ENCODE results near the gene TSHZ2. TPM values are rescaled to one million over a fixed set of nuclear protein-coding genes. Genes with fewer than 3 reads are reported as not detected.

The TSHZ2 gene
- total RNA-seq, 1 experiment from 2014 or later = 11.9 TPM

DNA sequence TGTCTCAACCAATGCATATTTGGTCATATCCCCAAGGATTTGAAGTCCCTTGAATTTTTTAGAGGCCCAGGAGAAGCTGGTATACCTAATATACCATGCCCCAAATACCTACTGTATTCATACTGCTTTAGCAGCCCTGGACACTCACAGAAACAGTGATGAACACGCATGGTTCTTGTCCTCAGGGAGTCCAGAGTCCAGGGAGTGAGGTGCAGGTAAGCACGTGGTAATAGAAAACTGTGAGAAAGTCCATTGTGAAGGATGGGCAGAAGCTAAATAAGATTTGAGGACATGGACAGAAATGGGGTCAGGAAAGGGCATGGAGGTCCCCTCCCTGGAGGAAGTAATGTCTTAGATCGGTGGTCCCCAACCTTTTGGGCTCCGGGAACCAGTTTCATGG, 85.4 kb downstream of the TSHZ2 start:
- DNase-seq (ENCODE audit: low read depth) = no peak

DNA sequence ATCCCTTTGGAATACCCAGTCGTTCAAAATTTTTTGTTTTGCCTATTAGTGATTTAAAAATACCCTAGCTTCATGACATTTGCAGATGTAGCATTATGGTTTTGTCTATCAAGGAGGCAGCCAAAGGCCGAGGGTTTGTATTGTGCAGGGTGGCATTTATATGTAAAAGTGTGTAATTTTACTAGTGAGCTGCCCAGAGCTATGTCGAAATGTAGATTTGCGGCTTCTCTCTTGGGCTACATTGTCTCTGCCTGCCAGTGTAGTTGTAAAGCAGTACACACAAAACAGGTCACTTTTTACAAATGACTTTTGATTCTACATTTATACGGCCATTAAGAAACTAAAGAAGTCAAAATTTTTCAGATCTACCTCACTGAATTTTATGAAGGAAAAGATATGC, 87.7 kb downstream of the TSHZ2 start:
- no peak for DNase-seq (ENCODE audit: low read depth)

DNA sequence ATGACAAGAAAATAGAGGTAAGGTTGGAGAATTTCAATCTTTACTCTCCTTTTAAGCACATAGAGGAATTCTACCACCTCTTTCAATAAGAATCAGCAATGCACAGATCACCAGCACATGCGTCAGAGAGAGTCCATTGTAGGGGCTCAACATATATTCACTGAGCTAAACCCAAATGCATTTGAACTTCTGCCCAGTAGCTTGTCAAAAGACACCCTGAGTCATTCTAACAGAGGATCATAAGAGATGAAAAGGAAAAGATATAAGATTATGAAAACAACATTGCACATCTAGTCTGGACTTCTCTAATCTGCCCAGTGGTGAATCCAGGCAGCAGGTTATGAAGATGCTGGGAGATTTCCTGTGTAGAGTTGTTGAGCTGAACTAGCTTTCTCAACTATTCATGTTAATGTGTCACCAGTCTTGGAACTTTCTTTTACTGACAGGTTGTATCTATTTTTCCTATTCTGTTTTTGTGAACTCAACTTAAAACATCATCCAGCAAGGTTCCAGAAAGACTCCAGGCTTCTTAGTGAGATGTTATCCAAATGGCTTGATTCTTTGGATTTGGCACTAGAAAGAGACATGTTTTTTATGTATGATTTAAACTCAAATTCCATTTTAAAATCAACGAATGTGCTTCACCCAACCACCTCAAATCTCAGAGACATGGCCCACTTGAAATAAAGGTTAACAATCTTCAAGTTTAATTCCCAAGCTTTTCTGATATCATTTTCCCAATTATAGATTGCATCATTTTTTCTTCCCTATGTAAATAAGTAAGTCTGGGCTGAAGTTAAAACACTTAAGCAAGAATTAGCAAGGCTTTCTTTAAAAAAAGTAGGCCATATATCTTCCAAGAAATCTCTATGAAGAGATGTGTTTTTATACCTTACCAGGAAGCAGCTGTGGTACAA, 89.3 kb downstream of the TSHZ2 start:
- DNase-seq (ENCODE audit: low read depth) = no peak

DNA sequence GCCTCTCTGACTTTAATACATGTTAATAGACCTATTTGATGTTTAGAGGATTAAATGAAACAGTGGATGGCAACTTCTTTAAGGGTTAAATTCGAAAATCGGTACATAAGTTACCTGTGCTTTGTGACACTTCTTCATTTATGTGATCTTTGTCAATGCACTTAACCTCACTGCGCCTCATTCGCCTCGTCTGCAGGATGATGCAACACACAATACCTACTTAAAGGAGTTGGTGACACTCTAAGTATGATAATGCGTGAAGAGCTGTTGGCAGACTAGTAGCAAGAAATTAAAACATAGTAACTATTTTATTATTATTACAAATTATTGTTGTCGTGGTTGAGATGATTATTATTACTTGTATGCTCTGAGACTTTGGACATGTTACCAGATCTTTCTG, 92.8 kb downstream of the TSHZ2 start:
- DNase-seq (ENCODE audit: low read depth) = no peak

DNA sequence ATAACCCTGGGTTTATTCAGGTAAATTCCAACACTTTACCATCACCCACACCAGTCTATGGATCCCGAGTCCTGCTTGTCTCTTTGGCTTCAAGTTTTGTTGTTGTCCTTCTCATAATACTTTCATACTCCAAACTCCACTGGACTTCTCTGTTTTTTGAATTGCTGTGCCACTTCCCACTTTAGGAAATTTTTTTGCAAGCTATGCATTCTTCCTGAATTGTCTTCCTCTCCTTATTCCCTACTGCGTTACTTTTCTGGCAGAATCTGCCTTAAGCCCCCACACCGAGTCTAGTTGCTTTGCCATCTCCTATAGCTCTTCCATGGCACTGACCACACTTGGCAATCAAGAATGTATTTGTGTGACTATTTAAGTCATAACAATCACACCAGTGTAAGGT, 96.1 kb downstream of the TSHZ2 start:
- DNase-seq (ENCODE audit: low read depth) = no peak

DNA sequence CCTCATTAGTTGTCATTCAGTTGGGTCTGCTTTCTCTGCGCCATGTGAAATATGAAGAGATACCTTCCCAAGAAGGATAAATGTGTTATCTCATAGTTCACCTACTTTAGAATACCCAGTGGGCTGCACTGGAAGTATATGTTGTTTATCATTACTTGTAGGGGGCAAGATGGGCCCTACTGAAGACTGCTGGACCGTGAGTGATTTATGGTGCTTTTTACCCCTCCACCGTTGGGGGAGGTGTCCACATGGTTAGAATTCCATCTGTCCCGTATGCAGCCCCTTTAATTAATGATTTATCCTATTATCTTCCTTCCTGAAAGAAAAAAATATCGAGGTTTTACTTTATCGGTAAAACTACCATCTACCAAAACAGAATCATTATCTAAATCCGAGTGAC, 97.0 kb downstream of the TSHZ2 start:
- DNase-seq (ENCODE audit: low read depth) = no peak

DNA sequence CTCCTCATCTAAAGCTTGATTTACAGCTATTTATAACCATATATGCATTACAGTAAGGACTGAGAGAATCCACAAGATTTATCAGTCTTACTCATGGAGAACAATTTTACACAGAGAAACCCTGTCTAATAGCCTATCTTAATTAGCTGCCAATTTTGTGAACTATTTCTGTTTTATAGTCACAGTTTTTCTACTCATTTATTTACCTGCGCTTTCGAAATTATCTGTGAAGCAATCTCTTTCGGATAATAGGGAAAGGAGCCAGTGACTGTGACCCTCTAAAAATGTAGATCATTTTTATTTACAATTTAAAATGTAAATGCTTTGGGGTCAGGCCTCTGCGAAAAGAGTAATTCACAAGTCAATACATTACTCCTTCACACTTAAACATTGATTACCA, 98.1 kb downstream of the TSHZ2 start:
- DNase-seq (ENCODE audit: low read depth) = no peak

DNA sequence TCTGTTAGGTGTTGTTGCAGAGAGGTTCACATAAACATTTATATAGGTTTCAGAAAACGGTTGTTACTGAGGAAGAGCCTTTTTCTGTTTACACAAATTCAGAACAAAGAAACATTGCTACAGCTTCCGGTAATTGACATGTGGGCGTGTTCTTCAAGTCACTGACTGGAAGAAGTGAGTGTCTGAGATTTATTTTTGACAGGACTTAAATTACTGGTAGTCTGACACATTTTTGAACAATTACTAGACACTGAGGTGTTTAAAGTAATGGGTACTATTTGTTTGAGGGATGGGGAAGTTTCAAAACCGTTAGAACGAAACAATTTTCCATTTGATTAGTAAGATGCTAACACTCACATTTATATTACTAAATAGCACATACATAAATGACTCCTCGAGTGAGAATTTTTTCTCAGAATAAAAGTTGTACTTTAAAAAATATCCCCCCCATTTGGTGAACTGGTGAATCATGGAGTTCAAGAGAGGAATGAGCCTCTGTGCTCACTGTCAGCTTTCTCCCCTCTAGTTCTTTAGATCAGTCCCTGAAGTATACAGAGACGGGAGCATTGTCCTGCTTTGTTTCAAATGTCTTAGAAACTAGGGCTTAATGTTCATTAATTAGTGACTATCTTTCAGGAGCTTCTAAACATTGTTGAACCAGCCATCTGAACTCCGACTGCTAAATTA, 98.7 kb downstream of the TSHZ2 start:
- DNase-seq (ENCODE audit: low read depth) = peak; percentile 79

DNA sequence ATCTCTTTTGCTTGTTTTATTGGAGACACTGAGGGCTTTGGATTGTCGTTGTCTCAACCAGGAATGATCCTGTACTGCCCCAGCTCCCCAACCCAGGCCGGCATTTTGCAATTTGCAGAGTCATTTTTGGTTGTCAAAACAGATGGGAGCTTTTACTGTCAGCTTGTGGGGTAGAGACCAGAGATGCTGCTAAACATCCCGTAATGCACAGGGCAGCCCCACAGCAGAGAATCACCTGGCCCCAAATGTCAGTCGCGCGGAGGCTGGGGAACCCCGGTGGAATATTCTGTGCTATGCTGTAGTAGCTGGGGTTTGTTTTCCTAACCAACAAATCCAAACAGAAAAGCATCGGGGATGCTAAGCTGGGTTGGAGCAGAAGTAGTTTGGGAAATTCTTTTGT, 99.7 kb downstream of the TSHZ2 start:
- DNase-seq (ENCODE audit: low read depth) = peak; percentile 24

- DNase-seq (ENCODE audit: low read depth) = no peak
Measured at GRCh38 chr20:53072923-53073579, 100.9 kb downstream of the TSHZ2 start.

GRCh38 chr20:53073636-53074415, 101.7 kb downstream of the TSHZ2 start:
- DNase-seq (ENCODE audit: low read depth) = no peak

- DNase-seq (ENCODE audit: low read depth) = peak; percentile 98
Measured at GRCh38 chr20:53074811-53075314, 102.7 kb downstream of the TSHZ2 start.

GRCh38 chr20:53076668-53077067, 104.5 kb downstream of the TSHZ2 start:
- peak; percentile 25 for DNase-seq (ENCODE audit: low read depth)

GRCh38 chr20:53077373-53078205, 105.4 kb downstream of the TSHZ2 start:
- peak; percentile 92 for DNase-seq (ENCODE audit: low read depth)

- DNase-seq (ENCODE audit: low read depth) = no peak
Measured at GRCh38 chr20:53078761-53079160, 106.6 kb downstream of the TSHZ2 start.

DNA sequence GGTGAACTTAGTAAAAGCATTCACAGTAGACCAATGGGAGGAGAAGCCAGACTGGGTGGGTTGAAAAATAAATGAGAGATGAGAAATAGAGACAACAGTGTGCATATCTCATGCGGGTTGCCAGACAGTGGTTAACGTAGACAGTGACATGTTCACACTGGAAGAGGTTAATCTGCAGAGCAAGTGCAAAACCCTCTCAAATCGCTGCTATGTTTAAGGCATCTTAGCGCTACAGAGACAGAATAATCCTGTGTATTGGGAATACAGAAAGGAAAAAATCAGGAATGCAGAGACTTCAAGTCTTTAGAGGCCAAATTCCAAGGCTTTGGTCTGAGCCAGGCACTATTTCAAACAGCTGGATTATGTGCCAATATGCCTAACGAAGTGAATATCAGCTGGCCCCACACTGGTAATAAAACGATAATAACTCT, 107.1 kb downstream of the TSHZ2 start:
- peak; percentile 53 for DNase-seq (ENCODE audit: low read depth)

GRCh38 chr20:53079828-53080686, 107.9 kb downstream of the TSHZ2 start:
- peak; percentile 23 for DNase-seq (ENCODE audit: low read depth)

- DNase-seq (ENCODE audit: low read depth) = no peak
Measured at GRCh38 chr20:53080687-53080962, 108.5 kb downstream of the TSHZ2 start.

GRCh38 chr20:53080969-53081871, 109.1 kb downstream of the TSHZ2 start:
- peak; percentile 91 for DNase-seq (ENCODE audit: low read depth)
